HepG2 (cell line): Measurements from ENCODE around the gene UBE2S. TPM values are rescaled to one million over a fixed set of nuclear protein-coding genes. Genes with fewer than 3 reads are reported as not detected.

Experiments used
- ATAC-seq: fragments of 200-7000 bp; cut with Tn5 transposase; 3 replicates; pipeline ENCODE4 v1.9.1; 2020; ENCODE audit warnings: mild to moderate bottlenecking, moderate library complexity
- BruUV-seq: library from RNA; stranded (reverse); fragments of 400-500 nt; replicated peaks from 2 replicates; lab custom pipeline; 2021; lab: Mats Ljungman, UMichigan
- CTCF ChIA-PET: fragments of 300-600 bp; formaldehyde crosslinking; extraction: SDS; loops from one replicate; lab custom pipeline; 2021; ENCODE audit warnings: low total read pairs, inconsistent platforms, low intra/inter-chr PET ratio; lab: Yijun Ruan, JAX
- POLR2A ChIA-PET: fragments of 350-600 bp; sonication (Branson Sonifier 250); formaldehyde crosslinking; loops from one replicate; lab custom pipeline; 2020; ENCODE audit warnings: antibody characterized with exemption, inconsistent platforms; lab: Yijun Ruan, JAX
- DNase-seq: peaks from one replicate; pipeline ENCODE4 v3.0.0-alpha.2; 2015; ENCODE audit warnings: low spot score
- FAIRE-seq: peaks from 3 replicates; lab custom pipeline; 2011; peaks lifted over from hg19 to GRCh38; lab: Jason Lieb, UNC
- H2AFZ ChIP-seq: one replicate; pipeline ENCODE4 v1.6.1; 2011; ENCODE audit warnings: low read length, inconsistent platforms
- H3K27ac ChIP-seq: fragments of 300-600 bp; 3 replicates; pipeline ENCODE4 v1.8.0; 2011; ENCODE audit warnings: mixed run types, mild to moderate bottlenecking, mixed read lengths, low read length, inconsistent platforms; ENCODE audit not compliant: insufficient read depth; ENCODE audit errors: extremely low read length
- H3K27me3 ChIP-seq, 2 experiments: fragments of 200-600 bp in 1 of 2; 2 replicates in 1 of 2; 3 replicates in 1 of 2; pipeline versions ENCODE4 v1.6.0 to v1.8.0; 2011; ENCODE audit warnings: low read length in 2 of 2, mild to moderate bottlenecking in 2 of 2, moderate library complexity in 2 of 2, inconsistent platforms in 1 of 2; ENCODE audit not compliant: insufficient read depth in 2 of 2, control insufficient read depth in 1 of 2
- H3K36me3 ChIP-seq, 2 experiments: fragments of 200-600 bp in 1 of 2; replicated peaks in 1 of 2; 2 replicates in 1 of 2; 3 replicates in 1 of 2; pipeline versions ENCODE4 v1.5.1 to v1.8.0; 2011; ENCODE audit warnings: low read length in 2 of 2, inconsistent platforms in 1 of 2; ENCODE audit not compliant: insufficient read depth in 2 of 2, control insufficient read depth in 1 of 2
- H3K4me1 ChIP-seq: 2 replicates; pipeline ENCODE4 v1.5.1; 2012; ENCODE audit warnings: low read length, inconsistent platforms; ENCODE audit not compliant: insufficient read depth
- H3K4me2 ChIP-seq: 2 replicates; pipeline ENCODE4 v1.6.0; 2011; ENCODE audit warnings: low read depth, low read length, inconsistent platforms
- H3K4me3 ChIP-seq, 3 experiments: fragments of 200-600 bp in 1 of 3; sonication (generic), shearing (Covaris generic) in 1 of 3; replicated peaks in 1 of 3; 2 replicates each; pipeline ENCODE4 v1.5.1; 2011 to 2016; ENCODE audit warnings: low read length in 3 of 3, inconsistent platforms in 2 of 3, low read depth in 2 of 3, mild to moderate bottlenecking in 2 of 3, control low read depth in 1 of 3, mixed read lengths in 1 of 3; ENCODE audit not compliant: insufficient read depth in 1 of 3
- H3K79me2 ChIP-seq: one replicate; pipeline ENCODE4 v1.6.1; 2011; ENCODE audit warnings: low read length, inconsistent platforms; ENCODE audit not compliant: insufficient read depth
- H3K9ac ChIP-seq: 2 replicates; pipeline ENCODE4 v1.6.0; 2011; ENCODE audit warnings: mild to moderate bottlenecking, low read depth, low read length, inconsistent platforms; ENCODE audit not compliant: insufficient read depth
- H3K9me3 ChIP-seq: 2 replicates; pipeline ENCODE4 v1.5.1; 2012; ENCODE audit warnings: mild to moderate bottlenecking, low read length
- H4K20me1 ChIP-seq: 2 replicates; pipeline ENCODE4 v1.6.0; 2011; ENCODE audit warnings: inconsistent platforms, mild to moderate bottlenecking, low read length, moderate library complexity; ENCODE audit not compliant: insufficient read depth
- DBP ChIP-seq: sonication (generic); formaldehyde crosslinking; IDR thresholded peaks from 2 replicates; pipeline ENCODE4 v1.4.0; 2020; ENCODE audit warnings: missing genetic modification reagents; ENCODE audit errors: not compliant biosample characterization
- GPN1 ChIP-seq: sonication (generic); formaldehyde crosslinking; IDR thresholded peaks from 2 replicates; pipeline ENCODE4 v1.5.1; 2020; ENCODE audit warnings: missing genetic modification reagents, borderline replicate concordance
- MTA1 ChIP-seq: sonication (generic); formaldehyde crosslinking; IDR thresholded peaks from 2 replicates; pipeline ENCODE4 v1.4.0; 2020; ENCODE audit warnings: missing genetic modification reagents, mild to moderate bottlenecking, borderline replicate concordance
- ZNF629 ChIP-seq: sonication (generic); formaldehyde crosslinking; conservative IDR thresholded peaks from 2 replicates; pipeline ENCODE4 v1.5.0; 2020; ENCODE audit warnings: missing genetic modification reagents
- ZNF780A ChIP-seq: sonication (generic); formaldehyde crosslinking; IDR thresholded peaks from 2 replicates; pipeline ENCODE4 v1.8.0; 2022; ENCODE audit warnings: mild to moderate bottlenecking, missing genetic modification reagents, moderate library complexity
- WGBS: methylation state at CpG from one replicate; pipeline ENCODE4 v1.1.6; 2017; ENCODE audit warnings: low lambda C conversion rate; 5-methylcytosine and 5-hydroxymethylcytosine counted together
- in situ Hi-C: cut with HindIII; loops from 2 replicates; pipeline ENCODE4 v1.10.0; 2017; ENCODE audit warnings: low pct_unique_long_range_greater_than_20kb; ENCODE audit not compliant: extremely low pct_ligation_motif_present
- intact Hi-C: fragments of 100-400 bp; cut with micrococcal nuclease; formaldehyde crosslinking; loops from one replicate; pipeline ENCODE4 v1.10.0; 2022; ENCODE audit not compliant: unreplicated experiment
- polyA plus RNA-seq, 8 experiments: library from polyadenylated mRNA; depleted of rRNA in 3 of 8; stranded (reverse) in 7 of 8; unstranded in 1 of 8; fragments of >200 nt; fragmentation: Illumina TruSeq in 4 of 8; extraction: Trizol in 4 of 8; gene quantifications; 2 replicates each; pipeline versions ENCODE4 v1.2.1 to v1.2.3, GENCODE V29; 2011 to 2016; ENCODE audit warnings: low read depth in 4 of 8, missing spikeins in 1 of 8, mixed read lengths in 1 of 8; ENCODE audit not compliant: insufficient read depth in 1 of 8
- total RNA-seq, 5 experiments: library from RNA; depleted of rRNA; stranded (reverse); fragments of >200 nt; fragmentation: Illumina TruSeq; extraction: Trizol; gene quantifications; 2 replicates each; pipeline ENCODE4 v1.2.3, GENCODE V29; 2016; ENCODE audit warnings: low read depth in 1 of 5

UBE2S gene
- total and polyA plus RNA-seq, 2 of the 13 experiments (the other 11 are each of a cell fraction or from before 2014, with no cell fraction given): 32.2 to 39.3 TPM

DNA sequence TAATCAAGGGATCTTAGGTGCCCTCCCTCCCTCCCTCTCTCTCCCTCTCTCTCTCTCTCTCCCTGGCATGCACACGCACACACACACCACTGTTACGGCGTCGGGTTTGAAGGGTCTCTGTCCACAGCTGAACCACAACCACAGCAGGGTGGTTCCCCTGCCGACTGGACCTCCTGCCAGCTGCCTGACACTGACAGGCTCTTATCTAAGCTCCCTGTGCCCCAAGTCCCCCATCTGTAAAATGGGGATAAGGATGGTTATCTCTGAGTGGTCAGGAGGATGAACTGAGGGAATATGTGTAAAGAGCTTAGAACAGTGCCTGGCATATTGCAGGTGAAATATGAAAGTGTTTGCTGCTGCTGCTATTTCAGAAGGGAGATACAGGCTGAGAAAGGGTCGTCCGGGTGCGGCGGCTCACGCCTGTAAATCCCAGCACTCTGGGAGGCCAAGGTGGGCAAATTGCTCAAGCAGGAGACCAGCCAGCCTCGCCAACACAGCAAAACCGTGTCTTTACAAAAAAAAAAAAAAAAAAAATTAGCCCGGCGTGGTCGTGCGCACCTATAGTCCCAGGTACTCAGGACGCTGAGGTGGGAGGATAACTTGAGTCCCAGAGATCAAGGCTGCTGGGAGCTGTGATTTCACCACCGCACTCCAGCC, 36.4 kb upstream of the UBE2S start:
- Histone ChIP-seq H3K4me3 (no peak overlapping the region), H3K36me3 (no peaks in the 10 kb centered on the region), H3K4me2 (no peak overlapping the region), H2AFZ (no peak overlapping the region), H3K4me1 (no peaks in the 10 kb centered on the region), H3K9me3 (no peaks in the 10 kb centered on the region), H3K79me2 (no peaks in the 10 kb centered on the region), H3K27me3 (peaks cover 6 to 52% of the 10 kb centered on the region in 2 experiments; a peak in 4 of 5 replicates), H3K9ac (no peak overlapping the region), H3K27ac (no peak overlapping the region), H4K20me1 (peaks cover 4% of the 10 kb centered on the region; the same call in 1 of the 2 replicates)
- WGBS: 12% methylated on average over 18 of the region's 18 CpGs
- POLR2A ChIA-PET: no interaction called here
- DNase-seq (no peak), FAIRE-seq (no peak), ATAC-seq (no peak)
- intact Hi-C loops: no loop called here
- CTCF ChIA-PET: no interaction called here
- no TSS peak for BruUV-seq
- in situ Hi-C loops: no loop called here
- TF ChIP-seq MTA1 (CRISPR knock-in tag) (no peak), DBP (CRISPR knock-in tag) (no peak), GPN1 (CRISPR knock-in tag) (no peak), ZNF780A (CRISPR knock-in tag) (no peak), ZNF629 (CRISPR knock-in tag) (peak; percentile 10; the same call in 1 of the 2 replicates)
